GM21786 (cell line): ENCODE measurements around the gene NACA2.
"Not testable (repeated sequence)": the region's sequence is repeated elsewhere in the genome, so short reads cannot be mapped to it uniquely, and the experiment has no call there.

Experiments used
- ATAC-seq: cut with Tn5 transposase; IDR thresholded peaks from one replicate; pipeline ENCODE4 v1.9.1; 2021; ENCODE audit not compliant: unreplicated experiment

Gene NACA2

GRCh38 chr17:61591018-61591417, at the start of gene NACA2:
TSS of gene NACA2 (minus strand) at chr17:61591219. CDS start at chr17:61591180, 39 bp downstream.
- ATAC-seq = no peak

GRCh38 chr17:61639818-61640217, 48.8 kb upstream of the NACA2 start:
- no peak for ATAC-seq

- ATAC-seq = no peak
Measured at GRCh38 chr17:61638087-61638486, 47.1 kb upstream of the NACA2 start.

GRCh38 chr17:61635913-61636432, 45.0 kb upstream of the NACA2 start:
- no peak for ATAC-seq

- no peak for ATAC-seq
Measured at GRCh38 chr17:61634942-61635538, 44.0 kb upstream of the NACA2 start.

GRCh38 chr17:61634011-61634539, 43.1 kb upstream of the NACA2 start:
- ATAC-seq = no peak

- ATAC-seq = no peak
Measured at GRCh38 chr17:61632826-61633225, 41.8 kb upstream of the NACA2 start.

GRCh38 chr17:61631800-61632199, 40.8 kb upstream of the NACA2 start:
- ATAC-seq = no peak

GRCh38 chr17:61628158-61628557, 37.1 kb upstream of the NACA2 start:
- not testable (repeated sequence) for ATAC-seq

- no peak for ATAC-seq
Measured at GRCh38 chr17:61627658-61628057, 36.6 kb upstream of the NACA2 start.

GRCh38 chr17:61627125-61627524, 36.1 kb upstream of the NACA2 start:
- ATAC-seq = no peak

- no peak for ATAC-seq
Measured at GRCh38 chr17:61625564-61625963, 34.5 kb upstream of the NACA2 start.

- no peak for ATAC-seq
Measured at GRCh38 chr17:61624951-61625350, 33.9 kb upstream of the NACA2 start.

GRCh38 chr17:61621317-61621716, 30.3 kb upstream of the NACA2 start:
- no peak for ATAC-seq

GRCh38 chr17:61619953-61620352, 28.9 kb upstream of the NACA2 start:
- no peak for ATAC-seq

- no peak for ATAC-seq
Measured at GRCh38 chr17:61619493-61619892, 28.5 kb upstream of the NACA2 start.

- ATAC-seq = no peak
Measured at GRCh38 chr17:61618950-61619349, 27.9 kb upstream of the NACA2 start.

- no peak for ATAC-seq
Measured at GRCh38 chr17:61617330-61617729, 26.3 kb upstream of the NACA2 start.

GRCh38 chr17:61616783-61617182, 25.8 kb upstream of the NACA2 start:
- no peak for ATAC-seq

- no peak for ATAC-seq
Measured at GRCh38 chr17:61614219-61614618, 23.2 kb upstream of the NACA2 start.

- ATAC-seq = no peak
Measured at GRCh38 chr17:61611323-61611722, 20.3 kb upstream of the NACA2 start.

GRCh38 chr17:61605692-61606091, 14.7 kb upstream of the NACA2 start:
- ATAC-seq = no peak

GRCh38 chr17:61601297-61601696, 10.3 kb upstream of the NACA2 start:
- ATAC-seq = no peak
